H1 (cell line): Measurements from ENCODE around the gene HPN. TPM values are rescaled to one million over a fixed set of nuclear protein-coding genes. Genes with fewer than 3 reads are reported as not detected.

Source experiments
- CTCF ChIA-PET: fragments of 300-600 bp; sonication (Branson Sonifier 250); formaldehyde crosslinking; loops from one replicate; lab custom pipeline; 2021; ENCODE audit not compliant: partially characterized antibody; lab: Charles Lee
- POLR2A ChIA-PET: fragments of 300-600 bp; sonication (Branson Sonifier 250); formaldehyde crosslinking; loops from one replicate; lab custom pipeline; 2021; ENCODE audit warnings: inconsistent platforms; ENCODE audit not compliant: partially characterized antibody; lab: Charles Lee
- DNase-seq, 2 experiments: peaks; one replicate each; pipeline versions ENCODE4 v3.0.0 to v3.0.0-alpha.2; 2010 to 2022; ENCODE audit warnings: low spot score in 2 of 2, low read depth in 1 of 2, mixed read lengths in 1 of 2
- FAIRE-seq: peaks from 2 replicates; lab custom pipeline; 2011; peaks lifted over from hg19 to GRCh38; lab: Jason Lieb, UNC
- H2AFZ ChIP-seq: 2 replicates; pipeline ENCODE4 v1.8.1; 2012; ENCODE audit warnings: low read length, inconsistent platforms
- H2AK5ac ChIP-seq: 2 replicates; pipeline ENCODE4 v1.6.1; 2013; ENCODE audit warnings: low read depth, low read length
- H2BK120ac ChIP-seq: replicated peaks from 2 replicates; pipeline ENCODE3; 2013; ENCODE audit warnings: low read depth, low read length, inconsistent platforms
- H2BK12ac ChIP-seq: 2 replicates; pipeline ENCODE4 v1.6.1; 2013; ENCODE audit warnings: low read depth, low read length
- H2BK15ac ChIP-seq: 2 replicates; pipeline ENCODE4 v1.6.1; 2013; ENCODE audit warnings: low read length
- H2BK20ac ChIP-seq: 2 replicates; pipeline ENCODE4 v1.6.1; 2013; ENCODE audit warnings: low read length
- H2BK5ac ChIP-seq: 2 replicates; pipeline ENCODE4 v1.6.1; 2013; ENCODE audit warnings: low read depth, low read length
- H3K14ac ChIP-seq: 2 replicates; pipeline ENCODE4 v1.6.1; 2013; ENCODE audit warnings: inconsistent platforms; ENCODE audit not compliant: insufficient read length
- H3K18ac ChIP-seq: 2 replicates; pipeline ENCODE4 v1.6.1; 2013; ENCODE audit warnings: low read length; ENCODE audit errors: extremely low read depth
- H3K23ac ChIP-seq: 2 replicates; pipeline ENCODE4 v1.6.1; 2013; ENCODE audit warnings: inconsistent platforms; ENCODE audit not compliant: insufficient read length
- H3K23me2 ChIP-seq: 2 replicates; pipeline ENCODE4 v1.6.1; 2013; ENCODE audit warnings: low read depth, low read length
- H3K27ac ChIP-seq: 2 replicates; pipeline ENCODE4 v1.6.1; 2011; ENCODE audit warnings: low read depth, low read length, inconsistent platforms
- H3K27me3 ChIP-seq, 4 experiments: replicated peaks in 1 of 4; 1 replicate in 1 of 4; 2 replicates in 3 of 4; pipeline versions ENCODE4 v1.6.1 to v1.8.1; 2011 to 2013; ENCODE audit warnings: low read length in 3 of 4, mild to moderate bottlenecking in 3 of 4, inconsistent platforms in 2 of 4, mixed read lengths in 2 of 4, moderate library complexity in 1 of 4; ENCODE audit not compliant: control insufficient read depth in 3 of 4, insufficient read depth in 3 of 4; ENCODE audit errors: extremely low read depth in 1 of 4
- H3K36me3 ChIP-seq, 4 experiments: 2 replicates each; pipeline versions ENCODE4 v1.6.1 to v1.8.1; 2011 to 2013; ENCODE audit warnings: mild to moderate bottlenecking in 4 of 4, low read length in 3 of 4, moderate library complexity in 2 of 4, control low read depth in 1 of 4, inconsistent platforms in 1 of 4; ENCODE audit not compliant: insufficient read depth in 4 of 4, control insufficient read depth in 2 of 4
- H3K4ac ChIP-seq: replicated peaks from 2 replicates; pipeline ENCODE3; 2013; ENCODE audit warnings: low read length, low read depth, mixed read lengths, inconsistent platforms; ENCODE audit not compliant: insufficient read length
- H3K4me1 ChIP-seq, 4 experiments: replicated peaks in 1 of 4; 1 replicate in 1 of 4; 2 replicates in 3 of 4; pipeline versions ENCODE4 v1.6.1 to v1.8.1; 2011 to 2013; ENCODE audit warnings: low read length in 3 of 4, inconsistent platforms in 2 of 4, mixed read lengths in 1 of 4; ENCODE audit not compliant: insufficient read depth in 4 of 4, control insufficient read depth in 3 of 4
- H3K4me2 ChIP-seq, 2 experiments: 2 replicates each; pipeline versions ENCODE4 v1.6.1 to v1.8.1; 2011 to 2013; ENCODE audit warnings: low read depth in 2 of 2, low read length in 2 of 2, control low read depth in 1 of 2, inconsistent platforms in 1 of 2, mild to moderate bottlenecking in 1 of 2; ENCODE audit not compliant: insufficient read depth in 1 of 2
- H3K4me3 ChIP-seq, 4 experiments: fragments of 200-600, 300-600 bp in 1 of 4; sonication (generic), shearing (Covaris generic), sonication (Bioruptor Twin) in 1 of 4; 2 replicates each; pipeline versions ENCODE4 v1.5.1 to v1.8.1; 2011 to 2016; ENCODE audit warnings: low read length in 4 of 4, low read depth in 3 of 4, control low read depth in 2 of 4, inconsistent platforms in 2 of 4, mild to moderate bottlenecking in 2 of 4, mixed read lengths in 1 of 4, moderate library complexity in 1 of 4; ENCODE audit not compliant: insufficient read depth in 2 of 4; ENCODE audit errors: extremely low read depth in 1 of 4
- H3K56ac ChIP-seq: replicated peaks from 2 replicates; pipeline ENCODE3; 2013; ENCODE audit warnings: low read depth, mild to moderate bottlenecking, mixed read lengths, low read length, inconsistent platforms; ENCODE audit not compliant: insufficient read length
- H3K79me1 ChIP-seq: 2 replicates; pipeline ENCODE4 v1.6.1; 2013; ENCODE audit warnings: low read depth, low read length, control low read depth
- H3K79me2 ChIP-seq, 2 experiments: 2 replicates each; pipeline versions ENCODE4 v1.6.1 to v1.8.1; 2012 to 2013; ENCODE audit warnings: low read length in 2 of 2, mild to moderate bottlenecking in 2 of 2, inconsistent platforms in 1 of 2; ENCODE audit not compliant: insufficient read depth in 2 of 2, control insufficient read depth in 1 of 2
- H3K9ac ChIP-seq, 4 experiments: replicated peaks in 1 of 4; 1 replicate in 1 of 4; 2 replicates in 3 of 4; pipeline versions ENCODE4 v1.6.1 to v1.8.1; 2011 to 2013; ENCODE audit warnings: low read depth in 3 of 4, low read length in 3 of 4, control low read depth in 2 of 4, mild to moderate bottlenecking in 2 of 4, moderate library complexity in 2 of 4, inconsistent platforms in 1 of 4; ENCODE audit errors: extremely low read depth in 1 of 4
- H3K9me3 ChIP-seq, 2 experiments: 2 replicates each; pipeline versions ENCODE4 v1.6.1 to v1.8.1; 2012 to 2013; ENCODE audit warnings: mild to moderate bottlenecking in 2 of 2, moderate library complexity in 2 of 2, control low read depth in 1 of 2, inconsistent platforms in 1 of 2, low read depth in 1 of 2, low read length in 1 of 2, mixed read lengths in 1 of 2; ENCODE audit not compliant: insufficient read depth in 2 of 2
- H4K20me1 ChIP-seq, 2 experiments: replicated peaks in 1 of 2; 2 replicates each; pipeline versions ENCODE3 to v1.8.1; 2011 to 2013; ENCODE audit warnings: inconsistent platforms in 2 of 2, low read length in 2 of 2, mild to moderate bottlenecking in 1 of 2; ENCODE audit not compliant: insufficient read depth in 2 of 2, control insufficient read depth in 1 of 2
- H4K5ac ChIP-seq: 2 replicates; pipeline ENCODE4 v1.6.1; 2013; ENCODE audit warnings: low read length, low read depth, mixed read lengths, inconsistent platforms; ENCODE audit not compliant: insufficient read length
- H4K8ac ChIP-seq: 2 replicates; pipeline ENCODE4 v1.8.0; 2013; ENCODE audit warnings: mild to moderate bottlenecking, moderate library complexity, low read length, inconsistent platforms; ENCODE audit not compliant: insufficient read depth; ENCODE audit errors: extremely low read depth
- H4K91ac ChIP-seq: replicated peaks from 2 replicates; pipeline ENCODE3; 2013; ENCODE audit warnings: low read length, mixed read lengths, inconsistent platforms; ENCODE audit not compliant: insufficient read length
- PHF8 ChIP-seq: fragments of 200-600 bp; sonication (generic); conservative IDR thresholded peaks from 2 replicates; pipeline ENCODE4 v1.7.1; 2012; ENCODE audit warnings: low read depth, mild to moderate bottlenecking, inconsistent platforms, low read length, moderate library complexity
- SIX5 ChIP-seq: IDR thresholded peaks from 2 replicates; pipeline ENCODE4 v1.6.1; 2011; ENCODE audit warnings: mild to moderate bottlenecking, low read depth, low read length
- SP4 ChIP-seq: IDR thresholded peaks from 2 replicates; pipeline ENCODE4 v1.6.1; 2012; ENCODE audit warnings: low read length, inconsistent platforms
- TCF12 ChIP-seq: IDR thresholded peaks from 2 replicates; pipeline ENCODE4 v1.6.1; 2011; ENCODE audit warnings: low read depth, mild to moderate bottlenecking, low read length
- ZNF274 ChIP-seq: IDR thresholded peaks from 2 replicates; pipeline ENCODE4 v1.7.0; 2012; ENCODE audit warnings: low read length, borderline replicate concordance; ENCODE audit errors: extremely low read depth
- WGBS, 2 experiments: shearing (Covaris generic) in 1 of 2; methylation state at CpG; one replicate each; pipeline versions ENCODE4 v1.1.6 to v1.1.7; 2013 to 2015; ENCODE audit warnings: low lambda C conversion rate in 2 of 2, mixed read lengths in 2 of 2, inconsistent platforms in 1 of 2, low coverage in 1 of 2, missing lambda C conversion rate in 1 of 2; ENCODE audit not compliant: insufficient replicate concordance in 2 of 2, insufficient coverage in 1 of 2, insufficient read length in 1 of 2; ENCODE audit errors: extremely low coverage in 1 of 2, missing lambda C conversion rate in 1 of 2; 5-methylcytosine and 5-hydroxymethylcytosine counted together
- polyA plus RNA-seq, 7 experiments: library from polyadenylated mRNA; depleted of rRNA in 3 of 7; stranded (reverse) in 5 of 7; unstranded in 2 of 7; fragments of >200 nt in 5 of 7; fragments of 200-250 nt in 2 of 7; gene quantifications; 1 replicate in 5 of 7; 2 replicates in 1 of 7; 4 replicates in 1 of 7; pipeline versions ENCODE4 v1.2.1 to v1.2.3, GENCODE V29; 2011 to 2013; ENCODE audit warnings: missing spikeins in 2 of 7, mixed read lengths in 2 of 7
- total RNA-seq: library from RNA; stranded (reverse); fragmentation: NEBNext Ultra II Directional; extraction: Animal tissue kit (Norgen Biotek cat#: 25700); gene quantifications from 2 replicates; pipeline ENCODE4 v1.2.1, GENCODE V29; 2021

Gene HPN
- total and polyA plus RNA-seq, 2 of the 8 experiments (the other 6 are each of a cell fraction or from before 2014, with no cell fraction given), result 14.7 to 33.7 TPM

GRCh38 chr19:35006999-35007365, 34.5 kb upstream of the HPN start:
- H3K79me2 ChIP-seq, result peaks cover 22 to 55% of the 10 kb centered on the region in 2 experiments
- H2AK5ac ChIP-seq, result no peak overlapping the region
- no peak overlapping the region for H4K91ac ChIP-seq
- H3K4me3 ChIP-seq, result no peak overlapping the region
- no peak overlapping the region for H2BK20ac ChIP-seq
- peaks cover 27 to 47% (median 41%) of the 10 kb centered on the region in 4 experiments for H3K36me3 ChIP-seq
- H4K8ac ChIP-seq, result no peak overlapping the region
- H3K27ac ChIP-seq, result no peak overlapping the region
- DNase-seq (no peak), FAIRE-seq (no peak)
- H3K18ac ChIP-seq, result no peak overlapping the region
- H3K56ac ChIP-seq, result no peak overlapping the region
- no peak overlapping the region for H3K14ac ChIP-seq
- peaks cover 28 to 41% of the 10 kb centered on the region in 2 experiments for H4K20me1 ChIP-seq
- ChIA-PET POLR2A (interaction anchor here (1.3 to 22.5 kb wide), 4 partner anchors 12 to 43 kb away, joined by 4 to 366 read pairs (median 4); partner anchors contain the start of genes SCN1B and ZNF792), CTCF (interaction anchor here (1.3 to 12.2 kb wide), 3 partner anchors 12 to 169 kb away, joined by 3 to 174 read pairs (median 6); no protein-coding TSS in a partner anchor)
- no peak overlapping the region for H2BK15ac ChIP-seq
- no peaks in the 10 kb centered on the region for H3K9me3 ChIP-seq
- H3K9ac ChIP-seq, result no peak overlapping the region
- H2BK5ac ChIP-seq, result no peak overlapping the region
- H2BK120ac ChIP-seq, result no peak overlapping the region
- peaks cover 2% of the 10 kb centered on the region; the same call in 1 of the 2 replicates for H3K23me2 ChIP-seq
- peaks cover 15% of the 10 kb centered on the region for H3K79me1 ChIP-seq
- 90% methylated on average over 5 of the region's 5 CpGs; no CpG with 5 or more reads in 1 of the 2 experiments for WGBS, 2 experiments
- H3K27me3 ChIP-seq, result no peaks in the 10 kb centered on the region
- no peak overlapping the region for H3K4me2 ChIP-seq
- H3K4me1 ChIP-seq, result peaks cover 6 to 19% (median 9%) of the 10 kb centered on the region in 4 experiments
- no peak overlapping the region for H2AFZ ChIP-seq
- no peak overlapping the region for H4K5ac ChIP-seq
- no peak overlapping the region for H2BK12ac ChIP-seq
- no peak overlapping the region for H3K23ac ChIP-seq
- H3K4ac ChIP-seq, result no peak overlapping the region
- TF ChIP-seq ZNF274 (no peak), PHF8 (no peak), SP4 (no peak), SIX5 (no peak), TCF12 (no peak)
